NCI-H1105 (cell line): ENCODE data around the gene MAD1L1.
"Not testable (repeated sequence)": the region's sequence is repeated elsewhere in the genome, so short reads cannot be mapped to it uniquely, and the experiment has no call there.

Source experiments
- DNase-seq: peaks from one replicate; lab custom pipeline; 2025; lab: John Stamatoyannopoulos, UW

The MAD1L1 gene

GRCh38 chr7:1840744-1841143 lies 392.0 kb downstream of the MAD1L1 start:
- not testable (repeated sequence) for DNase-seq

- no peak for DNase-seq
These were observed 393.0 kb downstream of the MAD1L1 start for GRCh38 chr7:1839701-1840100.

DNA sequence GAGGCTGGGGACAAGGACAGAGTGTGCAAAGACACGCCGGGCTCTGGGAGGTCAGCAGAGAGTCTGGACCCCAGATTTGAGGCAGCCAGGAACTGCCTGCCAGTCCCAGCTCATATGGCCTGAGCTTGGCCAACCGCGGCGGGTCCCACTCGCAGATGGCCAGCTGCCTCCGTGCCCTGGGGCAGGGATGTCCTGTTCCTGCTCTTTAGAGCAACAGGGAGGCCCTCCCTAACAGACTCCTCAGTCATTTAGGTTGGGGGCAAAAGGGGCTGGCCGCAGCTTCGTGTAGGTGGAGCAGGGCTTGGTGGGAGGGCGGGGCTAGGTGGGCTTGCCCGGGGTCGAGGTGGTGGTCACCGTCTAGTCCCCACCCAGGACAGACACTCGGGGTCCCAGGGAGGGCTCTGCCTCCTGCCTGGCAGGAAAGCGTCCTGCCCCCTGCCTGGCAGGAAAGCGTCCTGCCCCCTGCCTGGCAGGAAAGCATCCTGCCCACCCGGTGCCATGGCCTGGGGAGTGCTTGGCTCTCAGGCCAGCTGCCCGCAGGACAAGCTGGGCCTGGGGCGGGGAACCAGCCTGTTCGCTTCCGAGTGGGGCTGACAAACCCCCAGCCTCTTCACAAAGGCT lies 393.7 kb downstream of the MAD1L1 start:
- DNase-seq: not testable (repeated sequence)

- not testable (repeated sequence) for DNase-seq
These were observed 394.2 kb downstream of the MAD1L1 start for GRCh38 chr7:1838544-1838872.

- DNase-seq: not testable (repeated sequence)
These were observed 394.8 kb downstream of the MAD1L1 start for GRCh38 chr7:1837696-1838543.

DNA sequence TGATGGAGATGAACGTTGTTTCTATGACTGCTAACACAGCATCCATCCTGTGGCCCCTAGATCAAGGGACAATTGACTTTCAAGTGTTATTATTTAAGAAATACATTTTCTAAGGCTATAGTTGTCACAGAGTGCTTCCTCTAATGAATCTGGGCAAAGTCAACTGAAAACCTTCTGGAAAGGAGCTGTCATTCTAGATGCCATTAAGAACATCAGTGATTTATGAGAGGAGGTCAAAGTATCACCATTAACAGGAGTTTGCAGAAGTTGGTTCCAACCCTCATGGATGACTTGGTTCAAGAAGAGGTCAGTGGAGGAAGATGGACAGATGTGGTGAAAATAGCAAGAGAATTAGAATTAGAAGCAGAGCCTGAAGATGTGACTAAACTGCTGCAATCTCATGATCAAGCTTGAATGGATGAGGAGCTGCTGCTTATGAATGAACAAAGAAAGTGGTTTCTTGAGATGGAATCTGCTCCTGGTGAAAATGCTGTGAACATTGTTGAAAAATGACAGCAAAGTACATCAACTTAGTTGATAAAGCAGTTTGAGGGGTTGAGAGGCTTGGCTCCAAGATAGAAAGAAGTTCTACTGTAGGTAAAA lies 400.7 kb downstream of the MAD1L1 start:
- not testable (repeated sequence) for DNase-seq

GRCh38 chr7:1831471-1831870 lies 401.3 kb downstream of the MAD1L1 start:
- not testable (repeated sequence) for DNase-seq

DNA sequence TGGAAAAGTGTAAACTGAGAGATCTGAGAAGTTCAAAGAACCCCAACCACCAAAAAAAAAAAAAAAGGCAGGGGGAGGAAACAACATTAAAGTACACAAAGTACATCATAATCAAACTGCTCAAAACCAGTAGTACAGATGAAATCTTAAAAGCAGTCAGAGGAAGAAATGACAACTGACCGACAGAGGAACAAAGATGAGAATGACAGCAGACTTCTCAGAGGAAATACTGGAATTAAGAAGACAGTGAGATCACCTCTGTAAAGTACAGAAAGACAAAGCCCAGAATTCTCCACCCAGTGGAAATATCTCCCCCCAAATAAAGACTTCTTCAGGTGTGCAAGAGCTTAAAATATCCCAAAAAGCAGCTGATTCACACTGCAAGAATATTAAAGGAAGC lies 403.1 kb downstream of the MAD1L1 start:
- DNase-seq: not testable (repeated sequence)

- DNase-seq: no peak
These were observed 403.6 kb downstream of the MAD1L1 start for GRCh38 chr7:1829111-1829510.

DNA sequence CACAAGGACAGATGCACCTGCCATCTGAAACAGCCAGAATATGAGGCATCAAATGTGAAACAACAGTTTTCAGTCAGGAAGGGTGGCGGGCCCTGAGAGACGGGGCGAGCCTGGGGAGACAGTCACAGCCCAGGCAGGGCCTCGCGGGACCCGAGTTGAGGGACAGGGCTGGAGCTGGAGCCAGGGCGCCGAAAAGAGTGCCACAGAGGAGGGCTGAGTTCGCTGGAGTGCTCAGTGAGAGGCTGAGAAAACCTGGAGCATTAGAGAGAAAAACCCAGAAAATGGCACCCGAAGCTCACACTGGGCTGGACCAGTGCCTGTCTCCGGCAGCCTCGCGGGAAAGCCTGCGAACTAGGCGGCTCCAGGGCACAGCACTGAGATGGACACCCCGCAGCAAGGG lies 404.6 kb downstream of the MAD1L1 start:
- not testable (repeated sequence) for DNase-seq

DNA sequence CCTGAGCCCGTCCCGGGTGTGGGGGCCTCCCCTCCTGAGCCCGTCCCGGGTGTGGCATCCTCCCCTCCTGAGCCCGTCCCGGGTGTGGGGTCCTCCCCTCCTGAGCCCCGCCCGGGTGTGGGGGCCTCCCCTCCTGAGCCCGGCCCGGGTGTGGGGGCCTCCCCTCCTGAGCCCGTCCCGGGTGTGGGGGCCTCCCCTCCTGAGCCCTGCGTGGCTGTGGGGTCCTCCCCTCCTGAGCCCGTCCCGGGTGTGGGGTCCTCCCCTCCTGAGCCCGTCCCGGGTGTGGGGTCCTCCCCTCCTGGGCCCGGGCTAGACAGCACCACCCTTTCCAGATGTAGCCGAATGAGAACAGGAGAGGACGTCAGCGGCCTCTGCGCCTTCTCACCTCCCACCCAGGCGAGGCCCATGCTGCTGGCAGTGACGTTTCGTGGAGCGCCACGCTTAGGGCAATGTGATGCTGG lies 405.2 kb downstream of the MAD1L1 start:
- DNase-seq: not testable (repeated sequence)

GRCh38 chr7:1826931-1827330 lies 405.8 kb downstream of the MAD1L1 start:
- DNase-seq: not testable (repeated sequence)

- DNase-seq: no peak
These were observed 406.6 kb downstream of the MAD1L1 start for GRCh38 chr7:1825897-1826741.

DNA sequence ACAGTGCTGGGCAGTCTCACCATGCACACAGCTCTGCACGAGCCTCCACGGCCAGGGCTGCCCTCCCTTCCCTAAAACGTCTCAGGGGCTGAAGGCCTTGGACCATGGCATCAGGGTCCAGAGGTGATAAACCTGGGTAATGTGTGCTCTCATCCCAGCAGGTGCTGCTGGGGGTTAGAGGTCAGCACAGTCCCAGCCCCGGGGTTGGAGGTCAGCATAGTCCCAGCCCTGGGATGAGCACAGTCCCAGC lies 407.2 kb downstream of the MAD1L1 start:
- not testable (repeated sequence) for DNase-seq

DNA sequence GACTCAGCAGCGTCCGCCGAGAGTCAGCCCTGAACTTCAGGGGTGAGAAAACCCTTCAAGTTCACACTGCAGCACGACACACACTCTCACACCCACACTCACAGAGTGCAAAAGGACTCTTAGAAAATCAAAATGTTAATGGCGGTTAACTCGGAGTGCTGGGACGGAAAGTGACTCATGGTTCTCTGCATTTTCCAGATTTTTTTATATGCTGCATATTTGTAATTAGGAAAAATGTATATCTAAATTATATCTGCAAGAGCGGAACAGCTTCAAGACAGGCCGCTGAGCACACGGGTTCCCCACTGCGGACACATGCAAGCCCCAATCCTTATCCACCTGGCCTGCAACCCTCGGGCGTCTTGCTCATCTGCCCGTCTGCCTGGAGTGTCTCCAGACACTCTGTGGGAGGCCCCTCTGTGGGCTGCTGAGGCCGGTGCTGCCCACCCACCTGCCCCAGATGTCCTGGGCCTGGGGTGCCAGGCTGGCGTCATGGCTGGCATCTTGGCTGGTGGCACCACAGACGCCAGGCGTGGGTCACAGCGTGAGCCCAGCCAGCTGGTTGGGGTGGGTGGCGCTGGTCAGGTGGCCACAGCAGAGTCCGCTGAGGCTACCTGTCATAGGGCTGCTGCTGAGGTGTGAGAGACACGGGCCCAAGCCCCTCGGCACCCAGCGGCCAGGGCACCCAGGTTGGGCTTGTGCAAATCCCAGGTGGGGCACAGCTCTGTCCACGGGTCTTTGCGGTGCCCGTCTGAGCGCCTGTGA lies 407.7 kb downstream of the MAD1L1 start:
- DNase-seq: not testable (repeated sequence)

- DNase-seq: not testable (repeated sequence)
These were observed 408.4 kb downstream of the MAD1L1 start for GRCh38 chr7:1824151-1824881.

DNA sequence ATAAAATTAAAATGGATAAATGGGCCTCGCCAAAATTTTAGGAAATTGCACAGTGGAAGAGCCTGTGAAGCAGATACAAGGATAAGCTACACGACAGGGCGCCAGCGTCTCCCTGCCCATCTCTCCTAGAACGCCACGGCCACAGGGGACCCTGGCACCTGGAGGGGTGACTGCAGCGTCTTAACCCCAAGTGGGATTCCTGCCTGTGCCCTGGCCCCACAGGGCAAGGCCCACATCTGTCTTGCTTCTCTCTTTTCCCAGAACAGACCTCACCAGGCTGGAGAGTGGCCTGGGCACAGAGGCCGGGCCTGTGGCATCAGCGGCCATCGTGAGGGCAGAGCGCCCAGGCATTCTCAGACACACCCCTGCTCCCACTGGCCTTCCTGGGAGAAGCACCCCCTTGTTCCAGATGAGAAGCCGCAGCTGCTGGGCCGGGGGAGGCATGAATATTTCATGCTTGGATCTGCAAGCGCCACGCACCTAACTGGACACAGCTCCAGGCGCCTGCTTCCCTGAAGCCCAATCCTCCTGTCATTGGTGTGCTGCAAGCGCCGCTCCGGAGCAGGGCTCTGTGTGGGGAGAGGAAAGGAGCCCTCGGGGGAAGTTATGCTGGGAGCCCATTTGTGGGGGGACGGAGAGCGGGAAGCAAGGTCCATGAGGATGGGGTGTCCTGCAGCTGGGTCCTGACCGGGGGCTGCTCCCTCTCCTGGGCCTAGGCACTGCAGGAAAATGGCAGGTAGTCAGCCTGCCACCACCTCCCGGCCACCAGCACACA lies 409.2 kb downstream of the MAD1L1 start:
- DNase-seq: no peak

GRCh38 chr7:1819259-1819841 lies 413.4 kb downstream of the MAD1L1 start:
- DNase-seq: no peak

GRCh38 chr7:1818575-1819258 lies 414.0 kb downstream of the MAD1L1 start:
- DNase-seq: no peak
